Measurements from ENCODE around the gene ELOVL1. TPM values are rescaled to one million over a fixed set of nuclear protein-coding genes. Genes with fewer than 3 reads are reported as not detected.

ELOVL1 gene
- total and polyA plus RNA-seq, 2 of the 13 experiments (the other 11 are each of a cell fraction or from before 2014, with no cell fraction given), result 55.2 to 77.4 TPM

DNA sequence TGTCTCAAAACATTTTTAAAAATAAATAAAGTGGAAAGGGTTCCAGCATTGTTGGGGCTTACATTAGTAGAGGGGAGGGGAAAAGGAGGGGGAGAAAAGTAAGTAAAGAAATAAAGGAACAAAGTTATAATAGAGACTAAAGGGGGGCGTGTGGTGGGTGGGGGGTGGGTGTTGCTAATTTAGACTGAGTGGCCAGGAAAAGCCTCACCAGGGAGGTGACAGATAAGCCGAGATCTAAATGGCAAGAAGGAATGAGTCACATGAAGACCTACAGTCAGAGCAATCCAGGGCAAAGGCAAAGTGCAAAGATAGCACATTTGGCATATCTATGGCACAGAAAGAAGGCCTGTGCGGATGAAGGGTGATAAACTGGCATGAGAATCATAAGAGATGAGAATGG, 22.7 kb downstream of the ELOVL1 start:
- ATAC-seq, result no peak
- Histone ChIP-seq H3K9me3 (ENCODE audit: low read length) (no peaks in the 10 kb centered on the region), H3K27ac (ENCODE audit: extremely low read length, insufficient read depth, low read length) (no peak overlapping the region), H3K27me3 (ENCODE audit: control insufficient read depth in 1 of 2, insufficient read depth in 2 of 2, low read length in 2 of 2) (no peaks in the 10 kb centered on the region; a peak in 1 of 5 replicates), H2AFZ (ENCODE audit: low read length) (no peak overlapping the region), H3K4me3 (replicated peaks in 1 of 3; ENCODE audit: insufficient read depth in 1 of 3, low read depth in 2 of 3, low read length in 3 of 3) (no peak overlapping the region), H3K4me1 (ENCODE audit: insufficient read depth, low read length) (peaks cover 57% of the 10 kb centered on the region), H3K4me2 (ENCODE audit: low read depth, low read length) (no peak overlapping the region), H3K79me2 (ENCODE audit: insufficient read depth, low read length) (no peaks in the 10 kb centered on the region), H3K36me3 (replicated peaks in 1 of 2; ENCODE audit: control insufficient read depth in 1 of 2, insufficient read depth in 2 of 2, low read length in 2 of 2) (no peaks in the 10 kb centered on the region), H3K9ac (ENCODE audit: insufficient read depth, low read depth, low read length) (no peak overlapping the region), H4K20me1 (ENCODE audit: insufficient read depth, low read length) (no peaks in the 10 kb centered on the region)
- no TSS peak for BruUV-seq (replicated peaks)
- in situ Hi-C loops (cut with HindIII; ENCODE audit: extremely low pct_ligation_motif_present, low pct_unique_long_range_greater_than_20kb) (no loop called here), intact Hi-C loops (cut with micrococcal nuclease; ENCODE audit: unreplicated experiment) (loop anchor here (5.0 kb wide), 1 partner anchor 108 kb away; no protein-coding TSS in a partner anchor)
- WGBS (ENCODE audit: low lambda C conversion rate), result 38% methylated on average over 3 of the region's 3 CpGs
- POLR2A ChIA-PET, result no interaction called here
- DNase-seq (ENCODE audit: low spot score), result no peak
- FAIRE-seq, result no peak
- CTCF ChIA-PET (ENCODE audit: low intra/inter-chr PET ratio, low total read pairs), result no interaction called here
- TF ChIP-seq ZFAT (CRISPR knock-in tag; conservative IDR thresholded peaks at IDR 0.05) (no peak), SSRP1 (CRISPR knock-in tag; IDR thresholded peaks at IDR 0.05) (no peak), XBP1 (CRISPR knock-in tag; IDR thresholded peaks at IDR 0.05) (no peak), HHEX (CRISPR knock-in tag; IDR thresholded peaks at IDR 0.05) (no peak), GTF2F1 (IDR thresholded peaks at IDR 0.05; ENCODE audit: low read length) (no peak), RAD21 (CRISPR knock-in tag; IDR thresholded peaks at IDR 0.05) (no peak), ZNF383 (CRISPR knock-in tag; IDR thresholded peaks at IDR 0.05; ENCODE audit: borderline replicate concordance) (no peak), MAFK (conservative IDR thresholded peaks at IDR 0.05 in 1 of 2, IDR thresholded peaks at IDR 0.05 in 1 of 2; ENCODE audit: low read length in 2 of 2) (peak; percentile 54 to 74; a peak in 3 of 4 replicates), ZSCAN9 (CRISPR knock-in tag; IDR thresholded peaks at IDR 0.05; ENCODE audit: borderline replicate concordance) (no peak), PPARG (CRISPR knock-in tag; conservative IDR thresholded peaks at IDR 0.05) (0 out of 2 replicates have a peak, but pooled peaks have one; percentile 32), MAFF (IDR thresholded peaks at IDR 0.05; ENCODE audit: low read depth, low read length) (peak; percentile 48), PITX1 (CRISPR knock-in tag; IDR thresholded peaks at IDR 0.05) (no peak), ZNF136 (CRISPR knock-in tag; IDR thresholded peaks at IDR 0.05; ENCODE audit: low read depth) (no peak), SNAI1 (CRISPR knock-in tag; IDR thresholded peaks at IDR 0.05; ENCODE audit: borderline replicate concordance) (no peak), ZNF432 (CRISPR knock-in tag; IDR thresholded peaks at IDR 0.05; ENCODE audit: borderline replicate concordance) (no peak), KLF6 (CRISPR knock-in tag; IDR thresholded peaks at IDR 0.05) (no peak), POGZ (CRISPR knock-in tag; IDR thresholded peaks at IDR 0.05) (no peak), ONECUT2 (CRISPR knock-in tag; IDR thresholded peaks at IDR 0.05) (no peak), ARNT2 (CRISPR knock-in tag; IDR thresholded peaks at IDR 0.05; ENCODE audit: low read depth) (no peak), FOSL2 (CRISPR knock-in tag; IDR thresholded peaks at IDR 0.05) (0 out of 2 replicates have a peak, but pooled peaks have one; percentile 14)
- TF ChIP-seq, protein P1, sequence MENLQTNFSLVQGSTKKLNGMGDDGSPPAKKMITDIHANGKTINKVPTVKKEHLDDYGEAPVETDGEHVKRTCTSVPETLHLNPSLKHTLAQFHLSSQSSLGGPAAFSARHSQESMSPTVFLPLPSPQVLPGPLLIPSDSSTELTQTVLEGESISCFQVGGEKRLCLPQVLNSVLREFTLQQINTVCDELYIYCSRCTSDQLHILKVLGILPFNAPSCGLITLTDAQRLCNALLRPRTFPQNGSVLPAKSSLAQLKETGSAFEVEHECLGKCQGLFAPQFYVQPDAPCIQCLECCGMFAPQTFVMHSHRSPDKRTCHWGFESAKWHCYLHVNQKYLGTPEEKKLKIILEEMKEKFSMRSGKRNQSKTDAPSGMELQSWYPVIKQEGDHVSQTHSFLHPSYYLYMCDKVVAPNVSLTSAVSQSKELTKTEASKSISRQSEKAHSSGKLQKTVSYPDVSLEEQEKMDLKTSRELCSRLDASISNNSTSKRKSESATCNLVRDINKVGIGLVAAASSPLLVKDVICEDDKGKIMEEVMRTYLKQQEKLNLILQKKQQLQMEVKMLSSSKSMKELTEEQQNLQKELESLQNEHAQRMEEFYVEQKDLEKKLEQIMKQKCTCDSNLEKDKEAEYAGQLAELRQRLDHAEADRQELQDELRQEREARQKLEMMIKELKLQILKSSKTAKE (CRISPR knock-in tag; IDR thresholded peaks at IDR 0.05; ENCODE audit: borderline replicate concordance), result no peak
